SIG-M5 treated with dmso at 0.1 percent for 504 hours (cell line): ENCODE data around the gene KLRF2.
"Not testable (repeated sequence)": the region's sequence is repeated elsewhere in the genome, so short reads cannot be mapped to it uniquely, and the experiment has no call there.

ENCODE experiments used
- DNase-seq: peaks from one replicate; lab custom pipeline; 2025; ENCODE audit not compliant: unreplicated experiment; lab: John Stamatoyannopoulos, UW

Gene KLRF2, protein sequence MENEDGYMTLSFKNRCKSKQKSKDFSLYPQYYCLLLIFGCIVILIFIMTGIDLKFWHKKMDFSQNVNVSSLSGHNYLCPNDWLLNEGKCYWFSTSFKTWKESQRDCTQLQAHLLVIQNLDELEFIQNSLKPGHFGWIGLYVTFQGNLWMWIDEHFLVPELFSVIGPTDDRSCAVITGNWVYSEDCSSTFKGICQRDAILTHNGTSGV

GRCh38 chr12:9881246-9881645 is at the start of gene KLRF2:
Gene KLRF2 (plus strand): TSS chr12:9881489. CDS start chr12:9881596, 107 bp downstream.
- no peak for DNase-seq

DNA sequence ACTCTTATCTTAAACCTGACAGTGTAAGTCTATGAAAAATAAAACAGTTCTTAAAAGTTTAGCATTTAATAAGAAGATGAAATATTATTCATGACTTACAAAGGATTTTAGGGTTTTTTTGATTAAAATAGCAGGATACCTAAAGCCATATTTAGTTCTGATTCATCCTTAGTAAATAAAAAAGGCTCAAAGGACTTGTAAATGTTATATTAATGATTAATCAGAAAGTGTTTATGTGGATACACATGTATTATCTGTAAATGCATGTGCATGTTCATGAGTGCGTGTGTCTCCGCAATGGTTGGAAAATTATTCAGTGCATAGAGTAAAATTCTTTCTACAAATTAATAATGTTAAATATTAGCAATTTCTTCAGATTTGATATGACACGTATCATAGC is 49.6 kb upstream of the KLRF2 start:
- DNase-seq, result no peak

DNA sequence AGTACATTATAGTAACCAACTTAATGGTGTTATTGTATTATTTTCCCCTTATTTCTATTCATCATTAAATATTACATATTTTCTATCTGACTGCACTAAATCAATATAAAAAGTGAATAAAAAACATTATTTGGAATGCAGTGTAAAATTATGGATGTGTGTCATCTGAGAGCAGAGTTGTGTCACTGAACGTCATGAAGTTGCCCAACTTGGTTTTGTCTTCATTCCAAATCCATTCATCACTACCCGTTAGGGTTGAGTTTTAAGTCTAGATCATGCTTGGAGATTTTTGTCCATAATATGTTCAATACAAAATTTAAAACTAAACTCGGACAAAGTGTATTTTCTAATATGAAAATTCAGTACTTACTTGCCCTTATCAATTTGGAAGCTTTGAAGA is 37.9 kb upstream of the KLRF2 start:
- DNase-seq, result no peak

GRCh38 chr12:9848899-9849298 is 32.4 kb upstream of the KLRF2 start:
- DNase-seq, result no peak

- peak; percentile 20 for DNase-seq
Measured at GRCh38 chr12:9851050-9851449, 30.2 kb upstream of the KLRF2 start.

DNA sequence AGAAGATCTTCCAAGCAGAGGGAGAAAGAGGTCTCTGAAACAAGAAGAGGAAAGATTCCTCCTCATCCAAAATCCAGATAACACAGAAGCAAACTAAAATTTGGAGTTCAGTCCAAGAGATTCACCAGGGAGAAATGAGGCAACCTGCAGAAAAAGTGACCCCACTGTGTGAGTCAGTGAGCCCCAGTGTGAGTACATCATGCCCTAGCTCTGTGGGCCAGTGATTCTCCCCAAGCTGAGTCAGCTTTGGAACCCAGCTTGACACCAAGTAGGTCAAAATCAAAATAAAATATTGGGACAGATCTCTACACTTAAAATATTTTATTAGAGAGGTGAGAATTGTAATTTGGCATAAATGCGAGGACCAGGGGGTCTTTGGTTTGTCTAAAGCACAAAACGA is 29.4 kb upstream of the KLRF2 start:
- no peak for DNase-seq

GRCh38 chr12:9856151-9856550 is 25.1 kb upstream of the KLRF2 start:
- no peak for DNase-seq

GRCh38 chr12:9856894-9857293 is 24.4 kb upstream of the KLRF2 start:
- no peak for DNase-seq

DNA sequence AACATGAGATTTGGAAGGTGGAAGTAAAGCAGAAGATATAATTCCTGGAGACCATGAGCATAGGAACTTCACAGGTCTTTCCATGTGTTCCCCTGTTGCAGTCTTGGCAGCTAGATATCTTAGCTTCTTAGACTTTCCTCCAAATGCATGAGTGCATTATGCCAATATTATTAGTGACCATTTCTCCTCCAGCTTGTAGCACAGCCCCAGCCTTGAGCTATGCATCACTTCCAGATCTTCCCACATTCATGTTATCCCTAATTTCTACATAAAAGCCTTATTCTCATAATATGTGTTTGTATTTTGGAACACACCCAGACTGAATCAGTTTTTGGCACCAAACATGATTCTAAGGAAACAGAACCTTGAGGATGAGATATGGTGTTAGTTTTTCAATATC is 23.2 kb upstream of the KLRF2 start:
- no peak for DNase-seq

GRCh38 chr12:9864913-9865675 is 16.2 kb upstream of the KLRF2 start:
- DNase-seq, result no peak

DNA sequence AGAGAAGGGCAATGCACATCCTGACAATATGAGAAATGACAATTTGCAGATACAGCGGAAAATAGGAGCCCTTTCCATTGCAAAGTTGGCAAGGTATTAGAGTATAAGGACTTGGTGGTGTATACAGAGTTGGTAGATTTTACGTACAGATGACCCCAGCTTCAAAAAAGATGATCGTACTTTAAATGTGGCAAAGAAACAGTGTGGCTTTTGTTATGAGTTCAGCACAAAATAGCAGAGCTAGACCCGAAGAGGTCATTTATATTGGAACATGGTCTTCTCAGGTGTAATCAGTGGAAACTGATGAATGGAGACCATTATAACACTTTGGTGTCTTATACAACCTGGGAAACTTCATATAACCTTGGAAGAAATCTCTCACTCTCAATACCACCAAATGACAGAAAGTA is 14.4 kb upstream of the KLRF2 start:
- DNase-seq, result no peak

DNA sequence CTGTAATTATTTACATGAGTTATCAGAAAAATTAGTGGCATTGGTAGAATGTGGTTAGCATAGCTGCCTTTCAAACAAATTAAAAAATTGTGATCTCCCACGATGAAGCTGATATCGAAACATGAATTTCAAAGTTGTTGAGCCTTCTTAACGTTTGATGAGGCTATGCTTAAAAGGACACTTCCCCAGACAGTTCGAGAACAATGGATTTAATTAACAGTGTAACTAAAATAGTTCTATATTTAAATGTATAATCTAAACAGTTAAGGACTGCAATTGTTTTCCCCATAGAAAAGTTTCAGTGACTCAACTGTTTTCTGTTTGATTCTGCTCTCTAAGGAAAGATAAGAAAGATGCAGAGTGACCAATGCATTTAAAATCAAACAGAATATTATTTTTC is 13.8 kb upstream of the KLRF2 start:
- DNase-seq, result no peak

- DNase-seq, result no peak
Measured at GRCh38 chr12:9868311-9868801, 12.9 kb upstream of the KLRF2 start.

GRCh38 chr12:9868951-9869306 is 12.4 kb upstream of the KLRF2 start:
- DNase-seq, result no peak

- DNase-seq, result peak; percentile 43
Measured at GRCh38 chr12:9869307-9870161, 11.8 kb upstream of the KLRF2 start, which contains the start of gene CLEC2B. Gene CLEC2B (minus strand): TSS chr12:9869354.

DNA sequence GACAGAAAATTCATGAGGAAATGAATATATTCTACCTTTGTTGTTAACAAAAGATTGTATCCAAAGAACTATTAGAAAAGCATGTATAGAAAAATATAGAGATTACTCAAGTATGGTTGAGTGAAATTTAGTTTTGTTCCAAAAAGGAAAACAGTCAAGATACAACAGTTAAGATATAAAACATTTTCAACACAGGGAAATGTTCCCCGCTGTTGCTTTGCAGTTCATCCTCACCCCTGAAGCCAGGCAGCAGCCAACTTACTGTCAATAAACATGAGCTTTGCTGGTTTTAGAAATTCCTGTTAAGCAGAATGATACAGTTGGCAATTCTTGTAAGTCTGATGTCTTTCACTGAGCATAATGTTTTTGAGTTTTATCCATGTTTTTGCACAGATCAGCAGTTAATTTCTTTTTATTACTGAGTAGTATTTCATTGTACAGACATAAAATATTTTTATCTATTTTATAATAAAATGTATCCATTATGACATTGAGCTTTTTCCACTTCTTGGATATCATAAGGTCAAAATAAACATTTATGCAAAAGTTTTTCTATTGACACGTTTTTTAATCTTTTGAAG is 10.9 kb upstream of the KLRF2 start:
- no peak for DNase-seq

- DNase-seq, result no peak
Measured at GRCh38 chr12:9872162-9872561, 9.1 kb upstream of the KLRF2 start.

DNA sequence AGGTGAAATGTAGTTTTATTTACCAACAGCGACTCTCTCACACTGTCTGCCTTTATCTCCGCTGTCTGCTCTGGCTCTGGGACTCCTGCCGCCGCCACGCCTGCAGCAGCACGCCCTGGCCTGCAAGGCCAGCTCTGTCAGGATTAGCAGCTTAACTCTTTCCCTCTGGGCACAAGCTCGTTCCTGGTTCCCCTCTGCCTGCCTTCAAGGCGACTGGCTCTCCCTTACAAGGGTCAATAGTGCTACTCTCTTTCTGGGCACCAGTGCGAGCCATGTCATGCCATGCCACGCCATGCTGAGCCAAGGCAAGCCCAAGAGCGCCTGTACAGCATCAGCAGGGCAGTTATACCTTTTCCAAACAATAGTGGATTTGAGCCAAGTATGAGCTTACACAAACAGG is 8.5 kb upstream of the KLRF2 start:
- no peak for DNase-seq

DNA sequence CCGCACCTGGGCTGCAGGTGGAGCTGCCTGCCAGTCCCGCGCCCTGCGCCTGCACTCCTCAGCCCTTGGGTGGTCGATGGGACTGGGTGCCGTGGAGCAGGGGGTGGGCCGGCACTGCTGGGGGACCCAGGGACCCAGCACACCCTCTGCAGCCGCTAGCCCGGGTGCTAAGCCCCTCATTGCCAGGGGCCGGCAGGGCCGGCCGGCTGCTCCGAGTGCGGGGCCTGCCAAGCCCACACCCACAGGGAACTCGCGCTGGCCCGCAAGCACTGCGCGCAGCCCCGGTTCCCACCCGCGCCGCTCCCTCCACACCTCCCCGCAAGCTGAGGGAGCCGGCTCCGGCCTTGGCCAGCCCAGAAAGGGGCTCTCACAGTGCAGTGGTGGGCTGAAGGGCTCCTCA is 5.2 kb upstream of the KLRF2 start:
- DNase-seq, result not testable (repeated sequence)

GRCh38 chr12:9880532-9881078 is 684 bp upstream of the KLRF2 start:
- no peak for DNase-seq

GRCh38 chr12:9881988-9882387 is 699 bp downstream of the KLRF2 start:
- DNase-seq, result no peak
